ENCODE data around the gene TSPAN4. TPM values are rescaled to one million over a fixed set of nuclear protein-coding genes. Genes with fewer than 3 reads are reported as not detected.

The TSPAN4 gene
- total and polyA plus RNA-seq, 10 of the 15 experiments (the other 5 are each of a cell fraction or from before 2014, with no cell fraction given) = 0.37 to 14.0 (median 8.5) TPM; not detected in 1

DNA sequence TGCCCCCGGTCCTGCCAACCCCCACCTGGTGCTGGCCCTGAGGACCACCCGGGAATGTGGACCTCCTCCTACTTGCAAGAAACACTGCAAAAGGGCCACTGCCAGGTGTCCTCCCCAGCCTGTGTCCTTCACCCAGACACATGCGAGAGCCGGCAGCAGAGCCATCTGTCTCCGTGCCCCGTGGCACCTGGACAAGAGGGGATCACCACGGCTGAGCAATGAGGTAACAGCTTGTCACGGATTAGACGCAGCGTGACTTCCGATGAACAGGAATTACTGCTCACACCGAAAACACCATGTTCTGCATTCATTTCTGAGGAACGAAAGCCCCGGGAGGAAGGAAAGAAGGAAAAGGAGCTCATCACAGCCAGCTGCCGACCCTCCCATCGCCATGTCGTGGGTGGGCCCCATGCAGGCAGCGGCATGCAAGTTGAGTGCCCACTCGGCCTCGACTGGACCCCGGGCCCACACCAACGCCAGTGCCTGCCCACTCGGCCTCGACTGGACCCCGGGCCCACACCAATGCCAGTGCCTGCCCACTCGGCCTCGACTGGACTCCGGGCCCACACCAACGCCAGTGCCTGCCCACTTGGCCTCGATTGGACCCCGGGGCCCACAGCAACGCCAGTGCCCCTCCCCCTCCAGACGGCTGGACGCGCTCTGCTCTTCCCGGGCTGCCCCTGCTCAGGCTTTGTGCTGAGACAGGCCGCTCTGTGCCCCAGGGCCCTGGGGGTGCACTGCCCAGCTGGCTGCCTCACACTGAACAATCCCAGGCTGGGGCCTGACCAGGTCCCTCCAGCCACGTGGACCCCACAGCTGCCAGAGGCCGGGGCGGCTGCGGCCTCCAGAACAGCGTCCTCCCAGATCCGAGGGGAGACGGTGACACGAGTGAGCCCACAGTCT is 45.9 kb downstream of the TSPAN4 start:
- Histone ChIP-seq H3K79me2 (ENCODE audit: control insufficient read depth, insufficient read depth, low read length) (no peaks in the 10 kb centered on the region), H3K9ac (ENCODE audit: control insufficient read depth, insufficient read depth, low read length) (no peak overlapping the region), H4K20me1 (ENCODE audit: control insufficient read depth, insufficient read depth) (no peaks in the 10 kb centered on the region), H3K27me3 (replicated peaks in 1 of 2; ENCODE audit: control insufficient read depth in 2 of 2, insufficient read depth in 2 of 2, low read length in 1 of 2) (no peaks in the 10 kb centered on the region), H3K4me2 (ENCODE audit: control insufficient read depth, insufficient read depth) (no peak overlapping the region), H3K9me3 (replicated peaks; ENCODE audit: control insufficient read depth, insufficient read depth, low read length) (no peaks in the 10 kb centered on the region), H3K27ac (ENCODE audit: control insufficient read depth, insufficient read depth) (no peak overlapping the region), H3K4me3 (no peak overlapping the region), H3K36me3 (ENCODE audit: control insufficient read depth in 2 of 2, insufficient read depth in 2 of 2, low read length in 1 of 2) (peaks cover 0 to 4% of the 10 kb centered on the region in 2 experiments; a peak in 3 of 4 replicates), H2AFZ (ENCODE audit: control insufficient read depth, low read depth, low read length) (no peak overlapping the region), H3K4me1 (ENCODE audit: control insufficient read depth, insufficient read depth, low read length) (no peaks in the 10 kb centered on the region)
- no peak for DNase-seq (ENCODE audit: low read depth, low spot score)
- 93% methylated on average over 44 of the region's 45 CpGs for WGBS (ENCODE audit: insufficient coverage, insufficient replicate concordance, low lambda C conversion rate, missing lambda C conversion rate)
- ChIA-PET POLR2A (no interaction called here), RAD21 (ENCODE audit: unreplicated experiment) (no interaction called here), CTCF (no interaction called here), SMC1A (ENCODE audit: uncharacterized antibody, unreplicated experiment) (no interaction called here)
- intact Hi-C loops (cut with micrococcal nuclease; ENCODE audit: unreplicated experiment) (no loop called here), in situ Hi-C loops (cut with MboI) (no loop called here)
- no peak for FAIRE-seq
- no peak for ATAC-seq
- no TSS peak for BruUV-seq (replicated peaks)
- TF ChIP-seq NRF1 (conservative IDR thresholded peaks at IDR 0.05; ENCODE audit: low read depth, low read length) (no peak), KLF5 (IDR thresholded peaks at IDR 0.05; ENCODE audit: partially characterized antibody) (no peak), RAD21 (IDR thresholded peaks at IDR 0.05; ENCODE audit: insufficient read depth, low read depth, low read length) (no peak), POLR2AphosphoS5 (IDR thresholded peaks at IDR 0.05; ENCODE audit: low read length) (no peak), CEBPB (IDR thresholded peaks at IDR 0.05; ENCODE audit: borderline replicate concordance in 1 of 2, low read depth in 2 of 2, low read length in 2 of 2) (no peak)

DNA sequence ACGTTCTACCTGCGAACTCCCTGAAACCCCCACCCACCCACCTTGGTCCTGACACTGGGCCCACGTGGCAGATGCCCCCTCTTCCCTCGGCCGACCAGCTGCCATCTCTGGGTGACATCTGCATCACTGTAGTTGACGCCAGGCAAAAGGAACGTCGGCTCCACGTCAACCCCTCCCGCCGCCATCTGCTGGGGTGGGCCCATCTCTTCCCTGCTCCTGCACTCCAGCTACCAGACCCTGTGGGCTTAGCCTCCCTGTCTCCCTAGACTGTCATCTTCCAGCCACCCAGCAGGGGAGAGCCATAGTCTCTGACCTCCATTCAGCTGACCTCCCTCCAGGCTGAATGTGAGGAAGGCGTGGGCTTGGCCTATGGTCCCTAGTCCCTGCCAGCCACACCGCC is 46.6 kb downstream of the TSPAN4 start:
- CTCF ChIA-PET = no interaction called here
- H3K9ac ChIP-seq (ENCODE audit: control insufficient read depth, insufficient read depth, low read length) = no peak overlapping the region
- TF ChIP-seq NFYA (IDR thresholded peaks at IDR 0.05; ENCODE audit: borderline replicate concordance, low read depth, low read length) = no peak
- no peak for TF ChIP-seq HDAC6 (IDR thresholded peaks at IDR 0.05; ENCODE audit: unreplicated experiment)
- no peak for TF ChIP-seq MEF2A (IDR thresholded peaks at IDR 0.05; ENCODE audit: insufficient read depth, low read depth, low read length)
- TF ChIP-seq, protein P1, sequence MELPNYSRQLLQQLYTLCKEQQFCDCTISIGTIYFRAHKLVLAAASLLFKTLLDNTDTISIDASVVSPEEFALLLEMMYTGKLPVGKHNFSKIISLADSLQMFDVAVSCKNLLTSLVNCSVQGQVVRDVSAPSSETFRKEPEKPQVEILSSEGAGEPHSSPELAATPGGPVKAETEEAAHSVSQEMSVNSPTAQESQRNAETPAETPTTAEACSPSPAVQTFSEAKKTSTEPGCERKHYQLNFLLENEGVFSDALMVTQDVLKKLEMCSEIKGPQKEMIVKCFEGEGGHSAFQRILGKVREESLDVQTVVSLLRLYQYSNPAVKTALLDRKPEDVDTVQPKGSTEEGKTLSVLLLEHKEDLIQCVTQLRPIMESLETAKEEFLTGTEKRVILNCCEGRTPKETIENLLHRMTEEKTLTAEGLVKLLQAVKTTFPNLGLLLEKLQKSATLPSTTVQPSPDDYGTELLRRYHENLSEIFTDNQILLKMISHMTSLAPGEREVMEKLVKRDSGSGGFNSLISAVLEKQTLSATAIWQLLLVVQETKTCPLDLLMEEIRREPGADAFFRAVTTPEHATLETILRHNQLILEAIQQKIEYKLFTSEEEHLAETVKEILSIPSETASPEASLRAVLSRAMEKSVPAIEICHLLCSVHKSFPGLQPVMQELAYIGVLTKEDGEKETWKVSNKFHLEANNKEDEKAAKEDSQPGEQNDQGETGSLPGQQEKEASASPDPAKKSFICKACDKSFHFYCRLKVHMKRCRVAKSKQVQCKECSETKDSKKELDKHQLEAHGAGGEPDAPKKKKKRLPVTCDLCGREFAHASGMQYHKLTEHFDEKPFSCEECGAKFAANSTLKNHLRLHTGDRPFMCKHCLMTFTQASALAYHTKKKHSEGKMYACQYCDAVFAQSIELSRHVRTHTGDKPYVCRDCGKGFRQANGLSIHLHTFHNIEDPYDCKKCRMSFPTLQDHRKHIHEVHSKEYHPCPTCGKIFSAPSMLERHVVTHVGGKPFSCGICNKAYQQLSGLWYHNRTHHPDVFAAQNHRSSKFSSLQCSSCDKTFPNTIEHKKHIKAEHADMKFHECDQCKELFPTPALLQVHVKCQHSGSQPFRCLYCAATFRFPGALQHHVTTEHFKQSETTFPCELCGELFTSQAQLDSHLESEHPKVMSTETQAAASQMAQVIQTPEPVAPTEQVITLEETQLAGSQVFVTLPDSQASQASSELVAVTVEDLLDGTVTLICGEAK (IDR thresholded peaks at IDR 0.05; ENCODE audit: borderline replicate concordance) = no peak
- TF ChIP-seq EZH2 (IDR thresholded peaks at IDR 0.05; ENCODE audit: borderline replicate concordance, control insufficient read depth, low read depth, low read length) = no peak
- no peak for TF ChIP-seq BHLHE40 (IDR thresholded peaks at IDR 0.05; ENCODE audit: borderline replicate concordance in 1 of 2, low read depth in 2 of 2, low read length in 1 of 2)
- no peak for TF ChIP-seq CHD1 (IDR thresholded peaks at IDR 0.05; ENCODE audit: low read depth, low read length)
- no peak for TF ChIP-seq NFIC (IDR thresholded peaks at IDR 0.05; ENCODE audit: low read depth, low read length)

More for the DNA sequence above, 46.6 kb downstream of the TSPAN4 start:
- H3K79me2 ChIP-seq (ENCODE audit: control insufficient read depth, insufficient read depth, low read length) = no peaks in the 10 kb centered on the region
- H3K4me3 ChIP-seq = no peak overlapping the region
- in situ Hi-C loops (cut with MboI) = no loop called here
- FAIRE-seq (no peak), DNase-seq (ENCODE audit: low read depth, low spot score) (no peak), ATAC-seq (no peak)
- POLR2A ChIA-PET = no interaction called here
- SMC1A ChIA-PET (ENCODE audit: uncharacterized antibody, unreplicated experiment) = no interaction called here
- H3K4me2 ChIP-seq (ENCODE audit: control insufficient read depth, insufficient read depth) = no peak overlapping the region
- peaks cover 0 to 1% of the 10 kb centered on the region in 2 experiments; a peak in 3 of 4 replicates for H3K36me3 ChIP-seq (ENCODE audit: control insufficient read depth in 2 of 2, insufficient read depth in 2 of 2, low read length in 1 of 2)
- H3K27ac ChIP-seq (ENCODE audit: control insufficient read depth, insufficient read depth) = no peak overlapping the region
- no peak overlapping the region for H2AFZ ChIP-seq (ENCODE audit: control insufficient read depth, low read depth, low read length)
- H3K27me3 ChIP-seq (replicated peaks in 1 of 2; ENCODE audit: control insufficient read depth in 2 of 2, insufficient read depth in 2 of 2, low read length in 1 of 2) = no peaks in the 10 kb centered on the region
- BruUV-seq (replicated peaks) = no TSS peak
- 95% methylated on average over 13 of the region's 13 CpGs for WGBS (ENCODE audit: insufficient coverage, insufficient replicate concordance, low lambda C conversion rate, missing lambda C conversion rate)
- no peaks in the 10 kb centered on the region for H4K20me1 ChIP-seq (ENCODE audit: control insufficient read depth, insufficient read depth)
- RAD21 ChIA-PET (ENCODE audit: unreplicated experiment) = no interaction called here
- intact Hi-C loops (cut with micrococcal nuclease; ENCODE audit: unreplicated experiment) = no loop called here
- no peaks in the 10 kb centered on the region for H3K9me3 ChIP-seq (replicated peaks; ENCODE audit: control insufficient read depth, insufficient read depth, low read length)
- no peaks in the 10 kb centered on the region for H3K4me1 ChIP-seq (ENCODE audit: control insufficient read depth, insufficient read depth, low read length)
